ENCODE data around the gene PDZD7. TPM values are rescaled to one million over a fixed set of nuclear protein-coding genes. Genes with fewer than 3 reads are reported as not detected.

PDZD7 gene
- total RNA-seq, 1 experiment from 2014 or later, result 1.6 TPM

GRCh38 chr10:101003639-101004206, 27.2 kb downstream of the PDZD7 start:
- DNase-seq (ENCODE audit: low read depth), result no peak

- no peak for DNase-seq (ENCODE audit: low read depth)
Measured at GRCh38 chr10:101002456-101002855, 28.5 kb downstream of the PDZD7 start.

- DNase-seq (ENCODE audit: low read depth), result no peak
Measured at GRCh38 chr10:101001659-101002035, 29.3 kb downstream of the PDZD7 start.

- DNase-seq (ENCODE audit: low read depth), result peak; percentile 69
Measured at GRCh38 chr10:101000915-101001658, 29.8 kb downstream of the PDZD7 start.

- peak; percentile 24 for DNase-seq (ENCODE audit: low read depth)
Measured at GRCh38 chr10:101000127-101000914, 30.6 kb downstream of the PDZD7 start.

GRCh38 chr10:100999742-101000126, 31.2 kb downstream of the PDZD7 start, which contains the start of gene LZTS2:
Gene LZTS2 (plus strand): TSS chr10:100999808. CDS start chr10:101002539, 2,731 bp downstream.
- no peak for DNase-seq (ENCODE audit: low read depth)

GRCh38 chr10:100998991-100999741, 31.8 kb downstream of the PDZD7 start:
- DNase-seq (ENCODE audit: low read depth), result peak; percentile 66

GRCh38 chr10:100998183-100998990, 32.5 kb downstream of the PDZD7 start:
- DNase-seq (ENCODE audit: low read depth), result peak; percentile 79

GRCh38 chr10:100997360-100998182, 33.4 kb downstream of the PDZD7 start:
- DNase-seq (ENCODE audit: low read depth), result peak; percentile 77

- peak; percentile 28 for DNase-seq (ENCODE audit: low read depth)
Measured at GRCh38 chr10:100996678-100997359, 34.1 kb downstream of the PDZD7 start.

GRCh38 chr10:100995181-100995580, 35.7 kb downstream of the PDZD7 start:
- no peak for DNase-seq (ENCODE audit: low read depth)

GRCh38 chr10:100993986-100994708, 36.8 kb downstream of the PDZD7 start:
- peak; percentile 52 for DNase-seq (ENCODE audit: low read depth)

- DNase-seq (ENCODE audit: low read depth), result no peak
Measured at GRCh38 chr10:100989088-100989487, 41.8 kb downstream of the PDZD7 start.

GRCh38 chr10:100988166-100988565, 42.8 kb downstream of the PDZD7 start:
- no peak for DNase-seq (ENCODE audit: low read depth)

GRCh38 chr10:100987685-100988049, 43.3 kb downstream of the PDZD7 start:
- DNase-seq (ENCODE audit: low read depth), result no peak

- peak; percentile 75 for DNase-seq (ENCODE audit: low read depth)
Measured at GRCh38 chr10:100986952-100987684, 43.8 kb downstream of the PDZD7 start, which contains the start of the genes MRPL43 and TWNK. Gene MRPL43 (minus strand): TSS chr10:100987497. CDS start chr10:100987443, 54 bp downstream. Gene TWNK (plus strand): TSS chr10:100987543. CDS start chr10:100988211, 668 bp downstream.

GRCh38 chr10:100986623-100986951, 44.3 kb downstream of the PDZD7 start:
- no peak for DNase-seq (ENCODE audit: low read depth)

GRCh38 chr10:100985336-100985735, 45.6 kb downstream of the PDZD7 start:
- DNase-seq (ENCODE audit: low read depth), result no peak
